Progenitor cell of endocrine pancreas (in vitro differentiated cells): Measurements from ENCODE around the gene BST1. TPM values are rescaled to one million over a fixed set of nuclear protein-coding genes. Genes with fewer than 3 reads are reported as not detected.

ENCODE experiments used
- DNase-seq: peaks from one replicate; pipeline ENCODE4 v3.0.0; 2021; ENCODE audit warnings: low spot score; ENCODE audit not compliant: unreplicated experiment
- H3K27ac Mint-ChIP-seq: 2 replicates; pipeline ENCODE4 v1.8.0; 2021; ENCODE audit warnings: mild to moderate bottlenecking, moderate library complexity, mixed read lengths
- H3K27me3 Mint-ChIP-seq: 2 replicates; pipeline ENCODE4 v1.8.0; 2021; ENCODE audit warnings: mixed read lengths
- H3K36me3 Mint-ChIP-seq: 2 replicates; pipeline ENCODE4 v1.8.0; 2022; ENCODE audit warnings: mixed read lengths; ENCODE audit not compliant: insufficient read depth
- H3K4me1 Mint-ChIP-seq: 2 replicates; pipeline ENCODE4 v1.8.0; 2021; ENCODE audit warnings: low read depth, mixed read lengths
- H3K4me3 Mint-ChIP-seq: 2 replicates; pipeline ENCODE4 v1.8.0; 2021; ENCODE audit warnings: low read depth, mild to moderate bottlenecking, moderate library complexity, mixed read lengths
- H3K9me3 Mint-ChIP-seq: 2 replicates; pipeline ENCODE4 v1.8.0; 2021; ENCODE audit warnings: low read depth, mixed read lengths
- CTCF ChIP-seq: fragments of 200-600 bp; sonication (generic); IDR thresholded peaks from one replicate; pipeline ENCODE4 v1.5.0; 2021; ENCODE audit warnings: antibody characterized with exemption, mild to moderate bottlenecking; ENCODE audit not compliant: unreplicated experiment
- total RNA-seq: library from RNA; stranded (reverse); gene quantifications from 2 replicates; pipeline ENCODE4 v1.2.1, GENCODE V29; 2021

BST1 gene
- total RNA-seq, 1 donor from 2014 or later = 0.38 TPM

GRCh38 chr4:15753081-15753480 lies 50.2 kb downstream of the BST1 start:
- no peak for DNase-seq
- no peak for TF ChIP-seq CTCF
- H3K4me3 Mint-ChIP-seq = no peak overlapping the region
- no peaks in the 10 kb centered on the region for H3K36me3 Mint-ChIP-seq
- no peaks in the 10 kb centered on the region for H3K9me3 Mint-ChIP-seq
- no peaks in the 10 kb centered on the region for H3K27me3 Mint-ChIP-seq
- H3K4me1 Mint-ChIP-seq = no peaks in the 10 kb centered on the region
- H3K27ac Mint-ChIP-seq = no peak overlapping the region

GRCh38 chr4:15753786-15754185 lies 50.9 kb downstream of the BST1 start:
- Mint-ChIP-seq H3K4me1 (no peaks in the 10 kb centered on the region), H3K27me3 (no peaks in the 10 kb centered on the region), H3K9me3 (no peaks in the 10 kb centered on the region), H3K27ac (no peak overlapping the region), H3K36me3 (no peaks in the 10 kb centered on the region), H3K4me3 (no peak overlapping the region)
- TF ChIP-seq CTCF = no peak
- DNase-seq = no peak

DNA sequence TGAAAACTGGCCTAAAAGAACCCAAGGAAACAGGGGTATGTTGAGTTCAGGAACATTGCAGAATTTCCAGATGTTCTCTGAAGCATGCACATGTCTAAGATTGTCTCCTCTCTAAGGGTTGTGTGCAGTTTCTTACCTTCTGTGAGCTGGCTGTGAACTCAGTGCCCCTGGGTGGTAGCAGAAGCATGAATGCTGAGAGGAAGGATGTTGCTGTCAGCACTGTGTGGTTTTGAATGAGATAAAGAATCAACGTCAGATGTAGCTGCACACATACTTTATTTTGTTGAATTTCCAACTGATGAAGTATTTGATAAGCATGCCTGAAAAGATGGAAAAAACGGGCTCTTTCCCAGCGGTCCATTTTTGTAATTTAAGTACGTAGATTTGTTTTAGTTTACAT lies 51.5 kb downstream of the BST1 start:
- no peak for DNase-seq
- H3K27ac Mint-ChIP-seq = no peak overlapping the region
- H3K9me3 Mint-ChIP-seq = no peaks in the 10 kb centered on the region
- no peak for TF ChIP-seq CTCF
- no peak overlapping the region for H3K4me3 Mint-ChIP-seq
- no peaks in the 10 kb centered on the region for H3K4me1 Mint-ChIP-seq
- no peaks in the 10 kb centered on the region for H3K36me3 Mint-ChIP-seq
- H3K27me3 Mint-ChIP-seq = no peaks in the 10 kb centered on the region

GRCh38 chr4:15755321-15756155 lies 52.7 kb downstream of the BST1 start:
- no peak for TF ChIP-seq CTCF
- H3K27me3 Mint-ChIP-seq = no peaks in the 10 kb centered on the region
- no peaks in the 10 kb centered on the region for H3K4me1 Mint-ChIP-seq
- H3K4me3 Mint-ChIP-seq = no peak overlapping the region
- H3K9me3 Mint-ChIP-seq = no peaks in the 10 kb centered on the region
- no peak overlapping the region for H3K27ac Mint-ChIP-seq
- H3K36me3 Mint-ChIP-seq = no peaks in the 10 kb centered on the region
- DNase-seq = no peak

DNA sequence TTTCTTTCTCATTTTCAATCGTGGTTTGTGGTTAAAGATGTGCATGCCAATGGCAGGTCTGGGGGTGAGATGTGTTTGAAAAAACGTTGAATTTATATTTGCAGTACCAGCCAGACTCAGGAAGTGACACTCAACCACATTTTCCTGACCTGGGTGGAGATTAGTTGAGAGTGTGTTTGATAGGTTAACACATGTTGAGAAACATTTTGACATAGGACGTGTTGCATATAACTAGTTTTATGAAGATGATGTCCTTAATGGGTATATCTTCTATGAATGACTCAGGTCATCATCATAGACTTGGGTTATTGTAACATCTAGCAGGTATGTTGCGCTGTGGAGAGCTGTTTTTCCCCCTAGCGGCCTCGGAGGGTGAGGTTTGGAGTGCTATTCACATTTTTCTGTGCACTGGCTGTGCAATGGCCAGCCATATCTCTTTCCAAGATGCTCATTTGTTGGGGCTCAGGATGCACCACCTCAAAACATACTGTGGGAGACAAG lies 53.5 kb downstream of the BST1 start:
- no peaks in the 10 kb centered on the region for H3K4me1 Mint-ChIP-seq
- H3K4me3 Mint-ChIP-seq = no peak overlapping the region
- H3K27ac Mint-ChIP-seq = no peak overlapping the region
- H3K9me3 Mint-ChIP-seq = no peaks in the 10 kb centered on the region
- no peak for TF ChIP-seq CTCF
- no peak for DNase-seq
- H3K36me3 Mint-ChIP-seq = no peaks in the 10 kb centered on the region
- H3K27me3 Mint-ChIP-seq = no peaks in the 10 kb centered on the region
